ENCODE results near the gene FZR1.

FZR1 gene

DNA sequence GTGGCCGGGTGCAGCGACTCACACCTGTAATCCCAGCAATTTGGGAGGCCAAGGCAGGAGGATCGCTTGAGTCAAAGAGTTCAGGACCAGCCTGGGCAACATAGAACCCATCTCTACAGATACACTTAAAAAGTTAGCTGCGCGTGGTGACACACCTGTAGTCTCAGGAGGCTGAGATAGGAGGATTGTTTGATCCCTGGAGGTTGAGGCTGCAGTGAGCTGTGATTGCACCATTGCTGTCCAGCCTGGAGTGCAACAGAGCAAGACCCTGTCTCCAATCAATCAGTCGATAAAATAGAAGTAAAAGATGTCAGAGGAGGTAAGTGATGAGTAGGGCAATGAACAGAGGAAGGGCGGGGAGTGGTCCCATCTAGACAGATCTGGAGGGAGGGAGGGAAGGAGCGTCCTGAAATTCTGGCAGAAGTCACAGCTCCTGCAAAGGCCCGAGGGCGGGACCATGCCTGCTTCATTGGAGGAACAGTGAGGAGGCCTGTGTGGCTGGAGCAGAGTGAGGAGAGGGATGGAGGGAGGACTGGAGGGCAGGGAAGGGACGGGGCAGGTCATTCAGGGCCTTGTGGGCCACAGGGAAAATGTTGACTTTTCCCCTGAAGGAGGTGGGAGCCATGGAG, 35.5 kb upstream of the FZR1 start:
- no peak overlapping the region for H3K4me3 ChIP-seq
- peak overlapping the region in 1 of 21 experiments; percentile 0 for H3K27ac ChIP-seq

DNA sequence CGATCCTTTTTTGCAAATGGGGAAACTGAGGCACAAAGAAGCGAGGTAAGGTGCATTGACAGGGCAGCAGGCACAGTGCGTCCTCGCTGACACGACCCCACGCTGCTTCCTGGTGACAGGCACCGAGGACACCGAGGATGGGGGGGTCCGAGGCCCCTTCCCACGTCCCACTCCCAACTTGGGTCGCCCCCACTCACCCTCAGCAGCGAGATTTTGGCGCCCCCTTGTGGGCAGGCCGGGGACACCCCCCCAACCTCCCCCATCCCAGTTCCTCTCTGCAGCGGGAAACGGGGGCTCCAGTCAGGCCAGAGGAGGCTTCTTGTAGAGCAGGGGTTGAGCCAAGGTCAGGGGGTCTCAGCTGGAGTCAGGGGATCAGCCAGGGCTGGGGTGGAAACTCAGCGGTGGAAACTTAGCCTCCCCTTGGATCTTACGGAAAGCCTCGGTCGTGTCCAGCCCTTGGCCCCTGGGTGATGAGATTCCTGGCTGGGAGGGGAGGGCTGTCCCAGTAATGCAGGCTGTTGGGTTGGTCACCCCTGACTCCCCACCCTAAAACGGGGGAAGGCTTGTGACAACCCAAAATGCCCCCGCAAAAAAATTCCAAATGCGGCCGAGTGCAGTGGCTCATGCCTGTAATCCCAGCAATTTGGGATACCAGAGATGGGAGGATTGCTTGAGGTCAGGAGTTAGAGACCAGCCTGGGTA, 34.0 kb upstream of the FZR1 start:
- Histone ChIP-seq H3K4me3 (no peak overlapping the region), H3K27ac (no peak overlapping the region)

DNA sequence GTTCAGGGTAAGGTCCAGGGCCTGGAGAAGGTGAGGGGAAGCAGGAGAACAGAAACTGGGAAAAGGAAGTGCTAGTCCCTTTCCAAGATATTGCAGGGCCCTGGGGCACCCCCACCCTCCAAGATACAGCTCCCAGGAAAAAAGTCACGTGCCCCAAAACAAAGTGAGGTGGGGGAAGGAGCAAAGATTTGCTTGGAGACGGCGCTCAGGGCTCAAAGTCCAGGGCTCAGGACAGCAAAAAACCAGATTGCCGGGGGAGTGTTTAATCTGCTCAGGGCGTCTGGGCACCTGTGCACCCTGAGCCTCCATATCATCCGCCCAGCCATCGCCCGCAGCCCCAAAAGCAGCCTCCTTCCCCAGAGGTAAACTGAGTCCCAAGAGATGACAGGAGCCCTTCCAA, 32.1 kb upstream of the FZR1 start:
- Histone ChIP-seq H3K27ac (no peak overlapping the region), H3K4me3 (no peak overlapping the region)

DNA sequence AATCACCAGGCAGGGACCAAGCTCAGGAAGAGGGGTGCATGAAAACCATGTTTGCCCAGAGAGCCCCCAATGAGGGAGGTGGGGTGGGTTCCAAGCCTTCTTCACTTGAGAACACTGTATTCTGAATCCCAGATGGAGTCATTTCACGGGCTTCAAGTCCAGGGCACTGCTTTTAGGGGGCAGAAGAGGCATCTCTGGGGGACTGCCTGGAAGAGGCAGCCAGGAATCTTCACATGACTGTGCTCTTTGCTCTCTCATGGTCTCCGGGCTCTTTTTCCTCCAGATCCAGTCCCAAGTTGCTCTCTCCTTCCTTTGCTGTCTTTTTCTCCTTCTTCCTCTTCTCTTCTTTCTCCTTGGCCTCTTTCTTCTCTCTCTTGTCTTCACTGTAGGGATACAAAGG, 31.5 kb upstream of the FZR1 start:
- H3K4me3 ChIP-seq, result no peak overlapping the region
- H3K27ac ChIP-seq, result no peak overlapping the region

DNA sequence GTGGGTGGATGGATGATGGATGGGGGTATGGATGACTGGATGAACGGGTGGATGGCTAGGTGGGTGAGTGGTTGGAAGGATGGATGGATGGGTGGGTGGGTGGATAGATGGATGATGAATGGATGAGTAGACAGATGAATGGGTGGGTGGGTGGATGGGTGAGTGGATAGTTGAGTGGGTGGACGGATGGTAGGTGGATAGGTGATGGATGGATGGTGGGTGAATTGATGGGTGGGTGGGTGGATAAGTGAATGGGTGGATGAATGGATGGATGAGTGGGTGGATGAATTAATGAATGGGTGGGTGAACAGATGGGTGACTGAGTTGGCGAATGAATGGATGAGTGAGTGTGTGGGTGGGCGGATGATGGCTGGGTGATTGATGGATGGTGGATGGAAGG, 30.7 kb upstream of the FZR1 start:
- H3K27ac ChIP-seq, result no peak overlapping the region

DNA sequence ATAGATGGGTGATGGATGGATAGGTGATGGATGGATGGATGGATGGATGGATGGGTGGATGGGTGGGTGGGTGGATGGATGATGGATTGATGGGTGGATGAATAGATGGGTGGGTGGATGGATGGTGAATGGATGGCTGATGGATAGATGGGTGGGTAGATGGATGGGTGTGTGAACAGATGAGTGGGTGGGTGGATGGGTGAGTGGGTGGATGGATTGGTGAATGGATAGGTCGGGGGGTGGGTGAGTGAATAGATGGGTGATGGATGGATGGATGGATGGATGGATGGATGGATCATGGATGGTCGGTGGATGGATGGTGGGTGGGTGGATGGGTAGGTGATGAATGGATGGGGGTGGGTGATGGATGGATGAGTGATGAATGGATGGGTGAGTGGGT, 29.3 kb upstream of the FZR1 start:
- no peak overlapping the region for H3K27ac ChIP-seq
- no peak overlapping the region for H3K4me3 ChIP-seq

More for the DNA sequence above, 30.7 kb upstream of the FZR1 start:
- no peak overlapping the region for H3K4me3 ChIP-seq

DNA sequence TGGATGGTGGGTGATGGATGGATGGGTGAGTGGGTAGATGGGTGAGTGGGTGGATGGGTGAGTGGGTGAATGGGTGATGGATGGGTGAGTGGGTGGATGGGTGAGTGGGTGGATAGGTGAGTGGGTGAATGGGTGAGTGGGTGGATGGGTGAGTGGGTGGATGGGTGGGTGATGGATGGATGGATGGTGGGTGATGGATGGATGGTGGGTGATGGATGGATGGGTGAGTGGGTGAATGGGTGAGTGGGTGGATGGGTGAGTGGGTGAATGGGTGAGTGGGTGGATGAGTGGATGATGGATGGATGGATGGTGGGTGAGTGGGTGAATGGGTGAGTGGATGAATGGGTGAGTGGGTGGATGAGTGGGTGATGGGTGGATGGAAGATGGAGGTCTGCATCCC, 28.6 kb upstream of the FZR1 start:
- Histone ChIP-seq H3K27ac (no peak overlapping the region), H3K4me3 (no peak overlapping the region)

DNA sequence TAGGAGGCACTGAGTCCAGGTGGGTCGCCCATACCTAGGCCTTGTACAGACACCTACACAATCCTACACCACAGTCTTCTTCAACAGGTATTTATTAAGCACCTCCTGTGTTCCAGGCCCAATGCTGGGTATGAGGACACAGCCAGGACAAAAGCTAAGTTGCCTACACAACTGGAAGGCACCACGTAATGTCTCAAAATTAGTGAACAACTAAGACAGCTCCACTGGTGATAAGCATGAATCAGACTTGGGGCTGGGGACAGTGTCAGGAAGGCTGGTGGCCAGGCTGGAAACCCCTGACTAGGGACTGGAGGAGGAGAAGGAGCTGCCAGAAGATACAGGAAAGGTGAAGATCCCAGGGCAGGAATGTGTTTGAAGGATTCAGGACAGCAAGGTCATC, 28.2 kb upstream of the FZR1 start:
- H3K4me3 ChIP-seq, result no peak overlapping the region
- H3K27ac ChIP-seq, result no peak overlapping the region

DNA sequence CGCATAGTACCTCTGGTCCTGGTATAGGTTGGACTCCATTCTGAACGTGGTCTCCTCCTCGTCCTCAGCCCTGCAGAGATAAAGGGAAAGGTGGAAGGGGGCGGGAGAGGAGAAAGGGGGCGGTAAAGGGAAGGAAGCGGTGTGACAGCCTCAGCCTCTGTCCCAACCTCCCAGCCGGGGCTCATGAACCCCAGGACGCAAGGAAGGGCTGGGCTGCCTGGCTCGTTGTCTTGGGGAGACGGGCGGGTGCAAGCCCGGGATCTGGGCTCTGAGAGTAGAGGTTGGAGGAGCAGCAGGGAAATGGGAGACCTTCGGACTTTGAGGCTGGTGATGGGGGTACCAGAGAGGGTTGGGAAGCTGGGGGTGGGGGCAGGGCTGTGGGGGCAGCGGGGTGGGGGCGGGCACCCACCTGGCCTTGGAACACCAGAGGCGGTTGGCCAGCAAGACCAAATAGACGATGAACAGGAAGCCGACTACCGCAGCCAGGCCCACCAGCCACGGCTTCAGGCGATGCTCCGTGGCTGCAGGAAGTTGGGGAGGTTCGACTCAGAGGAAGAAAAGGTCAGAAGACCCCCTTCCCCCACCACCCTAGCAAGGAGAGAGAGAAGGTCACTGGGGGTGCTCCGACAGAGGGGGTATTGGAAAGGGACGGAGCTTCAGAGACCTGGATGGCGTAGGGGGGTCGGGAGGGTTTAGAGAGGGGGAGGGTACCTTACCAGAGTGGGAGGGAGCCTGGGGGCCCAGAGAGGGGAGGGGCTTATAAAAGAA, 27.5 kb upstream of the FZR1 start:
- Histone ChIP-seq H3K4me3 (no peak overlapping the region), H3K27ac (peak overlapping the region in 1 of 21 experiments; percentile 7)

DNA sequence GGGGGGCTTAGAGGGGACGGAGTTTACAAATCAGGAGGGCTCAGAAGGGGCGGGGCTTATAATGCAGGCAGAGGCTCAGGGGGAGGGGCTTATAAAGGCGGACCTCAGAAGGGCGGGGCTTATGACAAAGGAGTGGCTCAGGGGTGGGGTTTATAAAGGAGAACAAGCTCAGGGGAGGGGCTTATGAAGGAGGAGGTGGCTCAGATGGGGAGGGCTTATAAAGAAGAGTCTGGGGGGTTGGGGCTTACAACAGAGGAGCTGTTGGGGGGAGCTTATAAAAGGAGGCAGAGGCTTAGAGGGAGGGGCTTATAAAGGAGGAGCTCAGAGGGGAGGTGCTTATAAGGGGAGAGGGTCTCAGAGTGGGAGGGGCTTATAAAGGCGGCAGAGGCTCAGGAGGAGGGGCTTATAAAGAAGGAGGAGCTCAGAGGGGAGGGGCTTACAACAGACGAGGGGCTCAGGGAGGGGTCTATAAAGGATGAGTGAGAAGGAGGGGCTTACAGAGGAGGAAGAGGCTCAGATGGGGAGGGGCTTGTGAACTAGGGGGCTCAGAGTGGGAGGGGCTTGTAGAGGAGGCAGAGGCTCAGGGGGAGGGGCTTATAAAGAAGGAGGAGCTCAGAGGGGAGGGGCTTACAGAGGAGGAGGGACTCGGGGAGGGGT, 26.8 kb upstream of the FZR1 start:
- no peak overlapping the region for H3K27ac ChIP-seq
- H3K4me3 ChIP-seq, result no peak overlapping the region

DNA sequence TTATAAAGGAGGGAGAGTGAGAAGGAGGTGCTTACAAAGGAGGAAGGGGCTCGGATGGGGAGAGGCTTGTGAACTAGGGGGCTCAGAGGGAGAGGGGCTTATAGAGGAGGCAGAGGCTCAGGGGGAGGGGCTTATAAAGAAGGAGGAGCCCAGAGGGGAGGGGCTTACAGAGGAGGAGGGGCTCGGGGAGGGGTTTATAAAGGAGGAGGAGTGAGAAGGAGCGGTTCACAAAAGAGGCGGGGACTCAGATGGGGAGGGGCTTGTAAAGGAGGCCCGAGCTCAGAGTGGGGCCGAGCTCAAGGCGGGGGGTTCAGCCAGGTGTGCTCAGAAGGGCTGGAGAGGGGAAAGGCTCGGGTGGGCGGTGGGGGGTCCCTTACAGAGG, 26.3 kb upstream of the FZR1 start:
- Histone ChIP-seq H3K27ac (no peak overlapping the region), H3K4me3 (no peak overlapping the region)

DNA sequence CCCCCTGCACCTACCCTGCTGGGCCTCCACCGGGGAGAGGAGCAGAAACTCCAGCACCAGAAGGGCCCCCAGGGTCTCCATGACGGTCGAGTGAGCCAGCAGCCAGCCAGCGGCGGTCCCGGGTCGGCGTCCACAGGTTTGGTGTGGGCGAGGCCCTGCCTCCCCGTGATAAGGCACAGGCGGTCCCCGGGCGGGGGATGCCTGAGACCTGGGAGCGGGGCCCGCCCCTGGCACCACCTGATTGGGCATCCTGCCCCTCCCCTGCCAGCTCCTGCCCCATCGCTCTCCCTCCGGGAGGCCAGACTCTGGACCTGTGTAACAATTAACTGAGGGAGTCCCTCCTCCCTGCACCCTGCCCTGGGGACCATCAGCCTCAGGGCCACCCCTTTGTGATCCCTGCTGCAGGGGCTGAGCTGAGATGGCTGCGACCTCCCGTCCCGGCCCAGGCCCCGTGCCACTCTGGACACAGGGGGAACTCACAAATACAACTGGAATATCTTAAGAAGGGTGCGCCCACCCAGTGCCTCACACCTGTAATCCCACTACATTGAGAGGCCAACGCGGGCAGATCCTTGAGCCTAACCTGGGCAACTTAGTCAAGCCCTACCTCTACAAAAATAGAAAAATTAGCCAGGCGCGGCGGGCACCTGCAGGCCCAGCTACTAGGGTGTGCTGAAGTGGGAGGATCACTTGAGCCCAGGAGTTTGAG, 25.6 kb upstream of the FZR1 start, which contains the start of gene SMIM24:
Gene SMIM24, minus strand, starts transcription at position 143 of the 709 bp plus-strand sequence. Its CDS starts 62 bp downstream, at position 81.
- Histone ChIP-seq H3K4me3 (no peak within 1 kb of the TSS), H3K27ac (no peak within 1 kb of the TSS)

DNA sequence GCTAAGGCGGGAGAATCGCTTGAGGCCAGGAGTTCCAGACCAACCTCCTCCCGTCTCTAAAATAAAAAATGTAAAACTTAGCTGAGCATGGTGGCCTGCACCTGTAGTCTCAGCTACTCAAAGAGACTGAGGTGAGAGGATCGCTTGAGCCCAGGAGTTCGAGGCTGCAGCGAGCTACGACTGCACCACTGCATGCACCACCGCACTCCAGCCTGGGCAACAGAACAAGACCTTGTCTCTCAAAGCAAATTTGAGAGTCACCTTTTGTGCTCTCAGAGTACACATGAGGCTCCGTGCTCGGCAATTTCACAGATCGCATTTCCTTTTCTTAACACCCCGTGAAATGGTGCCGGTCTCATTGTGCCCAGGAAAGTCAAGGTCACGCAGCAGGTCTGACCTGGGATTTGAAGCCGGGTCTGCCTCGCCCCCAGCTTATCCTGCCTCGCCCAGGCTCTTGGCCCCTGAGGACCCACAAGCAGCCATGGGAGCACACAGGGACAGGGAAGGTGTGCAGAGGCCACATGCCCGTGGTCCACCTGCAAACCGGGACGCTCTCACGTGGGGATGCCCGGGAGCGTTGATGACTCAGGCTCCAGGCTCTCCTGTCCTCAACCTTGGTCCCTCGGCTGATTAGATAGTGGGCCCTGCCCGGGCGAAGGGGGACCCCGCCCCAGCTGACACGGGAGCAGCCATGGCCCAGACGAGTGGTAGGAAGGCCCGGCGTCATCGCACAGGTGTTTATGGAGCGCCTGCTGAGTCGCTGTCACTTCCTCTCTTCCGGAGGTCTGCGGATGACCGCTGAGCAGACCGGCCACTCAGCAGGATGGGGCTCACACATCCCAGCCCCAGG, 24.6 kb upstream of the FZR1 start:
- no peak overlapping the region for H3K27ac ChIP-seq

DNA sequence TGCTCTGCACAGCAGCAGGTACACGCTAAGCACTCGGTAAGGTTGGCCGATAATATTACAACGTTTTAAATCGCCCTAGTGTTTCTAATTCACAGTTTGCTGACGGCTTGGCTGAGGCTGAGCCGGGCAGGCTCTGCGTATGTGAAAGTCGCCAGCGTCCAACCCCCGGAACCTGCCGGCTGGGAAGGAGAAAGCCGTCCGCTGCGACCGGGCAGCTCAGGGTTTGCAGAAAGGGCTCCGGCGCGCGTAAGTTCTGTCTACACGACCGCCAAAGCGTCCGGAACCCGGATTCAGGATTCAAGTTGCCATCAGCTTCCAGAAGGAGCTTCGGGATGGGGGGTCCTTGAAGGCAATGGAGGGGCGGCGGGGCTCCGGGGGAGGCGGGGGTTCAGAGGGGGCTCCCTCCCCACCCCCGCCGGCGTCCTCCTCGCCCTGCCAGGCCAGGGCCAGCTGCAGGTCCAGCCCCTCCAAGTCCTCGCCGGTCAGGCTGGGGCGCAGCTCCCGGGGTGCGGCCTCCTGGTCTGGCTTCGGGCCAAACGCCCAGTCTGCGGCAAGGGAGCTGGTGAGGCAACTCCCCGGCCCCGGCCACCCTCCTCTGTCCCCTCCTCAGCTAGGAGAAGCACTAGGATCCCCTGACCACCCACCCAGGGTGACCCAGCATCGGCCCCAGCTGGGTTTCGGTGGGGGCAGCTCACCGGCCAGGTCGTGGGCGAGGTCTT, 23.4 kb upstream of the FZR1 start:
- Histone ChIP-seq H3K4me3 (no peak overlapping the region), H3K27ac (no peak overlapping the region)

More for the DNA sequence above, 24.6 kb upstream of the FZR1 start:
- no peak overlapping the region for H3K4me3 ChIP-seq

DNA sequence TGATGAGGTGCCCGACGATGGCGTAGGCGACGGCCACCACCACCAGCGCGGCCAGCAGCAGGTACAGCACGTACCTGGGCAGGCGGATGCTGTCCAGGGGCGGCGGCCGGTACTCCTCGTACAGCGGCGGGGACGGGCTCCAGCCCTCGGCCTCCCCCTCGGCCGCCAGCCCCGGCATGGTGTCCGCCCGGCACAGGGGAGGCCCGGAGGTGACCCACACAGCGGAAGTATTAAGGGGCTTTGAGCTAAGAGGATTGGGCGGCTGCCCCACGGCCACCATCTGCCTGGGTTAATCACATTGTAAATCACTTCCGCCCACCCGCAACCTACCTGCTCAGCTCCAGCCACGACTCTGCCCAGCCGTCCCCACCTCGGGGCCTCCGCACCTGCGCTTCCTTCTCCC, 22.9 kb upstream of the FZR1 start, which contains the start of gene SMIM44:
Gene SMIM44, minus strand, starts transcription at position 216 of the 403 bp plus-strand sequence. Its CDS starts 38 bp downstream, at position 178.
- no peak within 1 kb of the TSS for H3K27ac ChIP-seq
- no peak within 1 kb of the TSS for H3K4me3 ChIP-seq

DNA sequence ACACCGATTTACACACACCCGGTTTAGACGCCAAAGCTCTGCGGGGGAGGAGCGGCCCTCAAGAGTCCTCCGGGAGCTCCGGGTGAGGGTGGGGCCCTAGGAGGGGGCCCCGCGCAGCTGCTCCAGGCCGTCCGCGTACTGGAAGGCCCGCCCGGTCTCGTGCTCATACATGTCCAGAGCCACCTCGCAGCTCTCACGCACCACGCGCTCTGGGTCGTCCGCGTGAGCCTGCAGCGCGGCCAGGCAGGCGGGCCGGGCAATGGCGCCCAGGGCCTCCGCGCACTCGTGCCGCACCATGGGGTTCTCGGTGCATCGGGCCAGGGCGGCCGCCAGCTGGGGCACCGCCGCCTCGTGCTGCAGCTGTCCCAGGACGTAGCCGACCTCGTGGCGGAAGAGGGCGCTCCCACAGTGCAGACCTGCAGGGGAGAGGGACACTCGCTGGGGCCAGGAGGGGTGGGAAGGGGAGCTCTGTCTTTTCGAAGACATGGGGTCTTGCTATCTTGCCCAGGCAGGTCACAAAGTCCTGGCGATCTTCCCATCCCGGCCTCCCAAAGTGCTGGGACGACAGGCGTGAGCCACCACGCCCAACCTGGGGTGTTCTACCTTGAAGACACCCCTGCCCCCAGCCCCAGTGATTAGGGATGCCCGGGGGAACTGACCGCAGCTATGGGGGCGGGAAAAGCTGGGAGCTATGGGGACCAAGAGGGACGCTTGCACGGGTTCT, 14.6 kb upstream of the FZR1 start:
- no peak overlapping the region for H3K27ac ChIP-seq
- no peak overlapping the region for H3K4me3 ChIP-seq

DNA sequence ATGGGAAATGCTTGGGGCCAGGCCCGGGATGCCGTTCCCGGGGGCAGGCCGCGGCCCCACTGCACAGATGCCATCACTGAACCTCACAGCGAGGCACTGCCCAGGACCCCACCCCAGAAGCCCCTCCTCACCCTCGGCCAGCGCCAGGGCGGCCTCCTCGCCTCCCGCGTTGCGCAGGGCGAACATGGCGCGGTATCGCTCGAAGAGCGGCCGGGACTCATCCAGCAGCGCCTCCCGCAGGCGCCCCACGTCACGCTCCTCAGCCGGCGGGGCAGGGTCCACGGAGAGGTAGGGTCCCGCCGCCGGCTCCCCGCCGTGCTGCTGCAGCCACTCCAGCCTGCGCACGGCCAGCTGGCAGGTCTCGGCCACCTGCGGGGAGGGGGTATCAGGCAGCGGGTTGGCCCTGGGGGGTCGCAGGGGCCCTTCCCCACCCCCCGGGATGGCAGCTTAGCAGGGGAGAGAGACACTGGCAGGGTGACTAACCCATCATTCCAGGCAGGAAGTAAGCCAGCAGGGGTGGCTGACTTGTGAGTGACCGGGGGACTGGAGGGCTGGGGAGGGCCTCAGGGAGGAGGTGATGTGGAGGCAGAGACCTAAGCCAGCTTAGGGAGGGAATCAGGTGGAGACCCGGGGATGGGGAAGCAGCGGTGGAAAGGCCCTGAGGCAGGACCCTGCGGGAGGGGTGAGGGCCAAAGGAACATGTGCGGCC, 13.8 kb upstream of the FZR1 start:
- H3K4me3 ChIP-seq, result no peak overlapping the region
- H3K27ac ChIP-seq, result no peak overlapping the region

All from skin epidermis (tissue), 12 donors.